ENCODE data around the gene AHCTF1.

GRCh38 chr1:246878551-246878950 is 53.2 kb downstream of the AHCTF1 start:
- TF ChIP-seq EZH2 (IDR thresholded peaks at IDR 0.05; ENCODE audit: insufficient read depth, poor library complexity, severe bottlenecking) (no peak), EZH2phosphoT487 (IDR thresholded peaks at IDR 0.05; ENCODE audit: insufficient read depth, low read depth) (no peak)

All from GM23248 (cell line).